MCF 10A (cell line): ENCODE measurements around the gene EHBP1. TPM values are rescaled to one million over a fixed set of nuclear protein-coding genes. Genes with fewer than 3 reads are reported as not detected.

ENCODE experiments used
- BruUV-seq: library from RNA; stranded (reverse); fragments of 400-500 nt; replicated peaks from 2 replicates; lab custom pipeline; 2021; lab: Mats Ljungman, UMichigan
- CTCF ChIA-PET: fragments of 300-600 bp; sonication (Branson Sonifier 250); formaldehyde crosslinking; extraction: SDS; loops from one replicate; lab custom pipeline; 2021; ENCODE audit warnings: antibody characterized with exemption, inconsistent platforms; lab: Yijun Ruan, JAX
- POLR2A ChIA-PET: fragments of 300-600, 350-650 bp; sonication (Branson Sonifier 250); formaldehyde crosslinking; extraction: SDS; loops from one replicate; lab custom pipeline; 2020; ENCODE audit warnings: antibody characterized with exemption, inconsistent platforms; lab: Yijun Ruan, JAX
- DNase-seq: peaks from one replicate; pipeline ENCODE4 v3.0.0-alpha.2; 2018; ENCODE audit not compliant: unreplicated experiment
- H3K27ac Mint-ChIP-seq: one replicate; pipeline ENCODE4 v1.8.0; 2022; ENCODE audit warnings: mild to moderate bottlenecking, low read depth, mixed read lengths; ENCODE audit not compliant: unreplicated experiment
- H3K27me3 Mint-ChIP-seq: one replicate; pipeline ENCODE4 v1.8.0; 2022; ENCODE audit warnings: mixed read lengths; ENCODE audit not compliant: insufficient read depth, unreplicated experiment
- H3K36me3 Mint-ChIP-seq: one replicate; pipeline ENCODE4 v1.8.0; 2022; ENCODE audit warnings: mild to moderate bottlenecking, moderate library complexity, mixed read lengths; ENCODE audit not compliant: insufficient read depth, unreplicated experiment
- H3K4me1 Mint-ChIP-seq: one replicate; pipeline ENCODE4 v1.8.0; 2022; ENCODE audit warnings: mixed read lengths; ENCODE audit not compliant: insufficient read depth, unreplicated experiment
- H3K4me3 Mint-ChIP-seq: one replicate; pipeline ENCODE4 v1.8.0; 2022; ENCODE audit warnings: mild to moderate bottlenecking, moderate library complexity, mixed read lengths; ENCODE audit not compliant: unreplicated experiment
- H3K9me3 Mint-ChIP-seq: one replicate; pipeline ENCODE4 v1.8.0; 2022; ENCODE audit warnings: mixed read lengths; ENCODE audit not compliant: unreplicated experiment
- intact Hi-C: fragments of 100-400 bp; cut with micrococcal nuclease; formaldehyde crosslinking; loops from 2 replicates; pipeline ENCODE4 v1.14.1; 2022
- total RNA-seq: library from RNA; stranded (reverse); gene quantifications from 2 replicates; pipeline ENCODE4 v1.2.3, GENCODE V29; 2022
- TF ChIP-seq, protein P1 (sequence below): fragments of 200-600 bp; IDR thresholded peaks from one replicate; pipeline ENCODE4 v1.8.0; 2022; ENCODE audit warnings: antibody characterized with exemption, mild to moderate bottlenecking; ENCODE audit not compliant: unreplicated experiment

Gene EHBP1
- total RNA-seq, 1 experiment from 2014 or later: 81.2 TPM

DNA sequence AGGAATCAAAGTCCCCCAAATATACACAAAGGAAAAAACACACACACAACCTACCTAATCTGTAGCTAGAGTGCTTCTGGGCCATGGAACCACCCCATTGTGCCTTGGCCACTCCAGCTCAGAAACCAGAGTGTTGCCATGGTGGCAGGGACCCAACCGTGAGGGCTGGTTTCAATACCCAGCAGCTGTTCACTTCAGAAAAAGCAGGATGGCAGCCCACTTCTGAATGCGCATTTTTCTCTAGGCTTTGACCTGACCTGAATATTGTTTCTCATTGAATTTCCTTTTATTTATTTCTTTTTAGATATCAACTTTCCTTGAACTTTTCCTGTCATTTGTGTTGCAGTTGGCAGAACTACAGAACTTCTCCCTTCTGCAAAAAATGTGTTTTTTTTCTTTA is 43.0 kb upstream of the EHBP1 start:
- ChIA-PET CTCF (interaction anchor here (0.6 to 2.6 kb wide), 5 partner anchors 8 to 111 kb away, joined by 3 to 8 read pairs (median 4); no protein-coding TSS in a partner anchor), POLR2A (interaction anchor here (0.6 to 2.9 kb wide), 9 partner anchors 9 to 157 kb away, joined by 3 to 29 read pairs (median 5); partner anchors contain the start of genes EHBP1 and TMEM17)
- Mint-ChIP-seq H3K36me3 (no peaks in the 10 kb centered on the region), H3K27me3 (no peaks in the 10 kb centered on the region), H3K9me3 (no peaks in the 10 kb centered on the region), H3K27ac (peak overlapping the region; percentile 55), H3K4me3 (no peak overlapping the region), H3K4me1 (peaks cover 58% of the 10 kb centered on the region)
- no TSS peak for BruUV-seq
- DNase-seq: no peak
- intact Hi-C loops: loop anchor here (5.0 kb wide), 1 partner anchor 155 kb away; the partner anchor contains the start of gene TMEM17
- TF ChIP-seq, protein P1, sequence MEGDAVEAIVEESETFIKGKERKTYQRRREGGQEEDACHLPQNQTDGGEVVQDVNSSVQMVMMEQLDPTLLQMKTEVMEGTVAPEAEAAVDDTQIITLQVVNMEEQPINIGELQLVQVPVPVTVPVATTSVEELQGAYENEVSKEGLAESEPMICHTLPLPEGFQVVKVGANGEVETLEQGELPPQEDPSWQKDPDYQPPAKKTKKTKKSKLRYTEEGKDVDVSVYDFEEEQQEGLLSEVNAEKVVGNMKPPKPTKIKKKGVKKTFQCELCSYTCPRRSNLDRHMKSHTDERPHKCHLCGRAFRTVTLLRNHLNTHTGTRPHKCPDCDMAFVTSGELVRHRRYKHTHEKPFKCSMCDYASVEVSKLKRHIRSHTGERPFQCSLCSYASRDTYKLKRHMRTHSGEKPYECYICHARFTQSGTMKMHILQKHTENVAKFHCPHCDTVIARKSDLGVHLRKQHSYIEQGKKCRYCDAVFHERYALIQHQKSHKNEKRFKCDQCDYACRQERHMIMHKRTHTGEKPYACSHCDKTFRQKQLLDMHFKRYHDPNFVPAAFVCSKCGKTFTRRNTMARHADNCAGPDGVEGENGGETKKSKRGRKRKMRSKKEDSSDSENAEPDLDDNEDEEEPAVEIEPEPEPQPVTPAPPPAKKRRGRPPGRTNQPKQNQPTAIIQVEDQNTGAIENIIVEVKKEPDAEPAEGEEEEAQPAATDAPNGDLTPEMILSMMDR: no peak

DNA sequence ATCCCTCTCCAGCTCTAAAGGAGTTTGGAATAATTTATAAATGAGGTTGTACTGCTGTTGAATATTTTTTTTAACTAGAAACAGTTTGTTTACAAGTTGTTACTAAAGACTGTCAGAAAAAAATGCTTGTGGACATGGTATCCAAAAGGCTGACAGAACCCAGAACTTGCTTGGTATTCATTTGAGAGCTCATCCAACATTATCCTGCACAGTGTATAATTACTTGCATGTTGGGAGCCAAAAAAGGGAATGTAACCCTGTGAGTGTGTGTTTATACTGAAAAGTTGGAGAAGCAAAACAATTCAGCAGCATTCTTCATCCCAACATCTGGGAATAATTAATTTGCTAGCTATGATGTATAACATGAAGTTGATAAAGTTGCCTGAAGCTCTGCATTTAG is 42.1 kb upstream of the EHBP1 start:
- Mint-ChIP-seq H3K9me3 (no peaks in the 10 kb centered on the region), H3K27me3 (no peaks in the 10 kb centered on the region), H3K4me1 (peaks cover 58% of the 10 kb centered on the region), H3K36me3 (no peaks in the 10 kb centered on the region), H3K4me3 (no peak overlapping the region), H3K27ac (peak overlapping the region; percentile 97)
- intact Hi-C loops: loop anchor here (5.0 kb wide), 1 partner anchor 156 kb away; the partner anchor contains the start of gene TMEM17
- CTCF ChIA-PET: interaction anchor here (0.5 to 2.6 kb wide), 3 partner anchors 8 to 750 kb away, joined by 3 to 8 read pairs (median 4); no protein-coding TSS in a partner anchor
- POLR2A ChIA-PET: interaction anchor here (0.7 to 2.9 kb wide), 14 partner anchors 9 to 205 kb away, joined by 3 to 35 read pairs (median 4); partner anchors contain the start of genes EHBP1 and TMEM17
- DNase-seq: no peak
- TF ChIP-seq, protein P1: no peak
- no TSS peak for BruUV-seq

- ChIA-PET CTCF (interaction anchor here (0.5 to 2.6 kb wide), 7 partner anchors 9 to 207 kb away, joined by 3 to 8 read pairs (median 4); no protein-coding TSS in a partner anchor), POLR2A (interaction anchor here (0.6 to 2.9 kb wide), 20 partner anchors 10 to 533 kb away, joined by 3 to 35 read pairs (median 4); partner anchors contain the start of genes EHBP1 and TMEM17)
- H3K27me3 Mint-ChIP-seq: no peaks in the 10 kb centered on the region
- intact Hi-C loops: loop anchor here (5.0 kb wide), 1 partner anchor 157 kb away; the partner anchor contains the start of gene TMEM17
- H3K9me3 Mint-ChIP-seq: no peaks in the 10 kb centered on the region
- H3K36me3 Mint-ChIP-seq: no peaks in the 10 kb centered on the region
- TF ChIP-seq, protein P1: no peak
- BruUV-seq: no TSS peak
- H3K4me1 Mint-ChIP-seq: peaks cover 58% of the 10 kb centered on the region
- H3K27ac Mint-ChIP-seq: peak overlapping the region; percentile 97
- DNase-seq: peak; percentile 73
- peak overlapping the region; percentile 9 for H3K4me3 Mint-ChIP-seq
Measured at GRCh38 chr2:62663920-62664795, 41.4 kb upstream of the EHBP1 start.
